HepG2 (cell line): ENCODE measurements around the gene RNF123. TPM values are rescaled to one million over a fixed set of nuclear protein-coding genes. Genes with fewer than 3 reads are reported as not detected.
A peak's percentile ranks its signal among the peaks of the same experiment; 100 is the strongest.

Source experiments
- ATF2 ChIP-seq: sonication (generic); formaldehyde crosslinking; IDR thresholded peaks from 2 replicates; pipeline ENCODE4 v1.4.0; 2020; ENCODE audit warnings: missing genetic modification reagents
- CSRNP2 ChIP-seq: sonication (generic); formaldehyde crosslinking; conservative IDR thresholded peaks from 2 replicates; pipeline ENCODE4 v1.8.0; 2022; ENCODE audit warnings: low read depth, missing genetic modification reagents
- FOXO1 ChIP-seq: sonication (generic); formaldehyde crosslinking; IDR thresholded peaks from 2 replicates; pipeline ENCODE4 v1.4.0; 2020; ENCODE audit warnings: missing genetic modification reagents
- FOXP1 ChIP-seq, 2 experiments: fragments of 450-650 bp in 1 of 2; IDR thresholded peaks; 2 replicates each; pipeline ENCODE4 v1.6.1; 2017 to 2018; ENCODE audit warnings: antibody characterized with exemption in 1 of 2
- GABPB1 ChIP-seq: IDR thresholded peaks from 2 replicates; pipeline ENCODE4 v1.6.1; 2016; ENCODE audit warnings: mild to moderate bottlenecking, missing genetic modification reagents, moderate library complexity, missing compliant biosample characterization
- HHEX ChIP-seq: IDR thresholded peaks from 2 replicates; pipeline ENCODE4 v1.6.1; 2016; ENCODE audit warnings: control low read depth
- HMGXB4 ChIP-seq, 2 experiments: sonication (generic) in 1 of 2; formaldehyde crosslinking in 1 of 2; IDR thresholded peaks; 2 replicates each; pipeline versions ENCODE4 v1.4.0 to v1.6.1; 2018 to 2020; ENCODE audit warnings: missing genetic modification reagents in 2 of 2, borderline replicate concordance in 1 of 2, low read depth in 1 of 2, mild to moderate bottlenecking in 1 of 2, missing biosample characterization in 1 of 2
- PLSCR1 ChIP-seq: sonication (generic); formaldehyde crosslinking; IDR thresholded peaks from 2 replicates; pipeline ENCODE4 v1.5.0; 2020; ENCODE audit warnings: missing genetic modification reagents, mild to moderate bottlenecking, borderline replicate concordance
- POLR2AphosphoS5 ChIP-seq: IDR thresholded peaks from 2 replicates; pipeline ENCODE4 v1.6.1; 2012; ENCODE audit warnings: low read depth, low read length
- SALL1 ChIP-seq: sonication (generic); formaldehyde crosslinking; IDR thresholded peaks from 2 replicates; pipeline ENCODE4 v1.8.0; 2022; ENCODE audit warnings: mild to moderate bottlenecking, missing genetic modification reagents
- SIX4 ChIP-seq: sonication (generic); formaldehyde crosslinking; IDR thresholded peaks from 2 replicates; pipeline ENCODE4 v1.4.0; 2020; ENCODE audit warnings: missing genetic modification reagents
- YEATS2 ChIP-seq: sonication (generic); formaldehyde crosslinking; IDR thresholded peaks from 2 replicates; pipeline ENCODE4 v1.4.0; 2020; ENCODE audit warnings: missing genetic modification reagents, borderline replicate concordance
- ZBTB42 ChIP-seq: sonication (generic); formaldehyde crosslinking; IDR thresholded peaks from 2 replicates; pipeline ENCODE4 v1.5.0; 2020; ENCODE audit warnings: mild to moderate bottlenecking, missing genetic modification reagents
- ZFP36L2 ChIP-seq: sonication (generic); formaldehyde crosslinking; IDR thresholded peaks from 2 replicates; pipeline ENCODE4 v1.4.0; 2020; ENCODE audit warnings: missing genetic modification reagents
- ZNF34 ChIP-seq: sonication (generic); formaldehyde crosslinking; IDR thresholded peaks from 2 replicates; pipeline ENCODE4 v1.4.0; 2020; ENCODE audit warnings: mild to moderate bottlenecking, missing genetic modification reagents, borderline replicate concordance
- ZNF432 ChIP-seq: sonication (generic); formaldehyde crosslinking; IDR thresholded peaks from 2 replicates; pipeline ENCODE4 v1.5.0; 2020; ENCODE audit warnings: missing genetic modification reagents, mild to moderate bottlenecking, borderline replicate concordance
- ZNF558 ChIP-seq: sonication (generic); formaldehyde crosslinking; IDR thresholded peaks from 2 replicates; pipeline ENCODE4 v1.9.0; 2022; ENCODE audit warnings: mild to moderate bottlenecking, missing genetic modification reagents, borderline replicate concordance
- ZNF614 ChIP-seq: IDR thresholded peaks from 2 replicates; pipeline ENCODE4 v1.6.1; 2018; ENCODE audit warnings: missing biosample characterization, missing genetic modification reagents, inconsistent platforms, borderline replicate concordance
- ZNF746 ChIP-seq: sonication (generic); formaldehyde crosslinking; IDR thresholded peaks from 2 replicates; pipeline ENCODE4 v1.8.0; 2022; ENCODE audit warnings: mild to moderate bottlenecking, missing genetic modification reagents
- ZNF781 ChIP-seq: sonication (generic); formaldehyde crosslinking; IDR thresholded peaks from 2 replicates; pipeline ENCODE4 v1.5.1; 2020; ENCODE audit warnings: borderline replicate concordance, mild to moderate bottlenecking, missing genetic modification reagents; ENCODE audit errors: not compliant biosample characterization
- ZNF800 ChIP-seq: sonication (generic); formaldehyde crosslinking; IDR thresholded peaks from 2 replicates; pipeline ENCODE4 v1.4.0; 2020; ENCODE audit warnings: missing genetic modification reagents
- polyA plus RNA-seq, 8 experiments: library from polyadenylated mRNA; depleted of rRNA in 3 of 8; stranded (reverse) in 7 of 8; unstranded in 1 of 8; fragments of >200 nt; fragmentation: Illumina TruSeq in 4 of 8; extraction: Trizol in 4 of 8; gene quantifications; 2 replicates each; pipeline versions ENCODE4 v1.2.1 to v1.2.3, GENCODE V29; 2011 to 2016; ENCODE audit warnings: low read depth in 4 of 8, missing spikeins in 1 of 8, mixed read lengths in 1 of 8; ENCODE audit not compliant: insufficient read depth in 1 of 8
- total RNA-seq, 5 experiments: library from RNA; depleted of rRNA; stranded (reverse); fragments of >200 nt; fragmentation: Illumina TruSeq; extraction: Trizol; gene quantifications; 2 replicates each; pipeline ENCODE4 v1.2.3, GENCODE V29; 2016; ENCODE audit warnings: low read depth in 1 of 5

Gene RNF123
- total and polyA plus RNA-seq, 2 of the 13 experiments (the other 11 are each of a cell fraction or from before 2014, with no cell fraction given), result 29.9 to 82.2 TPM

- no peak for TF ChIP-seq ZFP36L2 (CRISPR knock-in tag)
- TF ChIP-seq GABPB1 (CRISPR knock-in tag), result peak; percentile 98
- peak; percentile 86 to 92 for TF ChIP-seq HMGXB4 (CRISPR knock-in tag; IDR thresholded peaks at IDR 0.05; ENCODE audit: borderline replicate concordance in 1 of 2, low read depth in 1 of 2)
- TF ChIP-seq FOXP1 (IDR thresholded peaks at IDR 0.05), result no peak
- no peak for TF ChIP-seq FOXP1 (CRISPR knock-in tag; IDR thresholded peaks at IDR 0.05)
- no peak for TF ChIP-seq PLSCR1
- 0 out of 2 replicates have a peak, but pooled peaks have one; percentile 26 for TF ChIP-seq ZNF800 (CRISPR knock-in tag)
- TF ChIP-seq SIX4 (CRISPR knock-in tag), result peak; percentile 34; the same call in 1 of the 2 replicates
- no peak for TF ChIP-seq ZNF746 (CRISPR knock-in tag)
- TF ChIP-seq YEATS2 (CRISPR knock-in tag), result peak; percentile 94
- TF ChIP-seq ZBTB42 (CRISPR knock-in tag), result no peak
- no peak for TF ChIP-seq ZNF781 (CRISPR knock-in tag)
- TF ChIP-seq ZNF614 (CRISPR knock-in tag), result peak; percentile 53; the same call in 1 of the 2 replicates
- TF ChIP-seq FOXO1 (CRISPR knock-in tag), result peak; percentile 73
- TF ChIP-seq ZNF34 (CRISPR knock-in tag), result no peak
- peak; percentile 67 for TF ChIP-seq POLR2AphosphoS5
- TF ChIP-seq ATF2 (CRISPR knock-in tag), result peak; percentile 52; the same call in 1 of the 2 replicates
- TF ChIP-seq ZNF432, result no peak
- peak; percentile 88 for TF ChIP-seq SALL1 (CRISPR knock-in tag)
- TF ChIP-seq CSRNP2, result no peak
- no peak for TF ChIP-seq HHEX (CRISPR knock-in tag)
- peak; percentile 78; the same call in 1 of the 2 replicates for TF ChIP-seq ZNF558 (CRISPR knock-in tag)
These were observed at the start of gene RNF123, which contains the start of gene MST1 (continued) for GRCh38 chr3:49689046-49689907.
